GM12864 (cell line): Measurements from ENCODE around the gene ULBP3.

Source experiments
- DNase-seq: peaks from one replicate; pipeline ENCODE4 v3.0.0-alpha.2; 2011; ENCODE audit warnings: low read depth
- H3K4me3 ChIP-seq: 2 replicates; pipeline ENCODE4 v1.5.1; 2011; ENCODE audit warnings: mild to moderate bottlenecking, low read depth, low read length, control low read depth
- TF ChIP-seq, protein P1 (sequence below): IDR thresholded peaks from 2 replicates; pipeline ENCODE4 v1.5.1; 2011; ENCODE audit warnings: low read depth, mild to moderate bottlenecking, moderate library complexity, low read length, control low read depth, inconsistent platforms; ENCODE audit errors: missing control alignments

The ULBP3 gene

DNA sequence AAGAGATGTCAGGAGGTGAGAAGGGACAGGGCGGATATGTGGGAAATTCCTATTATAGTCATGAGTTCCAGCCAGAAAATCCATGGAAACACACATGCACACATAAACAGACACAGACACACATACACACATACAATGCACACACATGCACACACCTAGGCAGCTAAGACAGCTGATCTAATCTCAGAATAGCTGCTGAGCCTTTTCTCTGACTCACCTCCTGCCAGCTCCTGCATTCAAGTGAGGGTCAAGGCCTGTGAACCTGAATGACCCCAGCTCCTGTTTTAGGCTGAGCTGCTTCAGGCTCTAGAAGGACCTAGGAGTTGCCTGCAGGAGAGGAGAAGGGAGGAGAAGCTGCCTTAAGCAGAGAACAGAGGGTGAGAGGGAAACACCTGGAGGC is 22.0 kb downstream of the ULBP3 start:
- TF ChIP-seq, protein P1, sequence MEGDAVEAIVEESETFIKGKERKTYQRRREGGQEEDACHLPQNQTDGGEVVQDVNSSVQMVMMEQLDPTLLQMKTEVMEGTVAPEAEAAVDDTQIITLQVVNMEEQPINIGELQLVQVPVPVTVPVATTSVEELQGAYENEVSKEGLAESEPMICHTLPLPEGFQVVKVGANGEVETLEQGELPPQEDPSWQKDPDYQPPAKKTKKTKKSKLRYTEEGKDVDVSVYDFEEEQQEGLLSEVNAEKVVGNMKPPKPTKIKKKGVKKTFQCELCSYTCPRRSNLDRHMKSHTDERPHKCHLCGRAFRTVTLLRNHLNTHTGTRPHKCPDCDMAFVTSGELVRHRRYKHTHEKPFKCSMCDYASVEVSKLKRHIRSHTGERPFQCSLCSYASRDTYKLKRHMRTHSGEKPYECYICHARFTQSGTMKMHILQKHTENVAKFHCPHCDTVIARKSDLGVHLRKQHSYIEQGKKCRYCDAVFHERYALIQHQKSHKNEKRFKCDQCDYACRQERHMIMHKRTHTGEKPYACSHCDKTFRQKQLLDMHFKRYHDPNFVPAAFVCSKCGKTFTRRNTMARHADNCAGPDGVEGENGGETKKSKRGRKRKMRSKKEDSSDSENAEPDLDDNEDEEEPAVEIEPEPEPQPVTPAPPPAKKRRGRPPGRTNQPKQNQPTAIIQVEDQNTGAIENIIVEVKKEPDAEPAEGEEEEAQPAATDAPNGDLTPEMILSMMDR, result no peak
- DNase-seq, result no peak
- H3K4me3 ChIP-seq, result no peak overlapping the region

DNA sequence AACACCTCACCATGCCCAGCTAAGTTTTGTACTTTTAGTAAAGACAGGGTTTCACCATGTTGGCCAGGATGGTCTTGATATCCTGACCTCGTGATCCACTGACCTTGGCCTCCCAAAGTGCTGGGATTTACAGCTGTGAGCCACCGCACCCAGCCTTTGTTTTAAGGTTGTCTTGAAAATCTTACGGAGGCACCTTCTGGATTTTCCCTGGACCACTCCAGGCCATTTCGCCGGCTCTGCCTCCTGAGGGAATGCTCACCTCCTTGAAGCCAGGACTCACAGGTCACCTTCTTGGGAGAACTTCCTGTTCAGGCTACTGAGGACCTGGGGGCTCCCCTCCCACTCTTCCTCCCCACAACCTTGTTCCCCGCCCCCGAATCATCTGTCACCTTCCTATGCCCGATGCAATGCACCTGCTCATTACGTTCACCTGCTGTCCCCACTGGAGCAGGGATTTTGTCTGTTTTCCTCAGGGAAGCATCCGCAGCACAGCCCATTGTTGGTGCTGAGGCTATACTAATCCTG is 24.2 kb downstream of the ULBP3 start:
- DNase-seq, result no peak
- H3K4me3 ChIP-seq, result no peak overlapping the region
- TF ChIP-seq, protein P1, result no peak

DNA sequence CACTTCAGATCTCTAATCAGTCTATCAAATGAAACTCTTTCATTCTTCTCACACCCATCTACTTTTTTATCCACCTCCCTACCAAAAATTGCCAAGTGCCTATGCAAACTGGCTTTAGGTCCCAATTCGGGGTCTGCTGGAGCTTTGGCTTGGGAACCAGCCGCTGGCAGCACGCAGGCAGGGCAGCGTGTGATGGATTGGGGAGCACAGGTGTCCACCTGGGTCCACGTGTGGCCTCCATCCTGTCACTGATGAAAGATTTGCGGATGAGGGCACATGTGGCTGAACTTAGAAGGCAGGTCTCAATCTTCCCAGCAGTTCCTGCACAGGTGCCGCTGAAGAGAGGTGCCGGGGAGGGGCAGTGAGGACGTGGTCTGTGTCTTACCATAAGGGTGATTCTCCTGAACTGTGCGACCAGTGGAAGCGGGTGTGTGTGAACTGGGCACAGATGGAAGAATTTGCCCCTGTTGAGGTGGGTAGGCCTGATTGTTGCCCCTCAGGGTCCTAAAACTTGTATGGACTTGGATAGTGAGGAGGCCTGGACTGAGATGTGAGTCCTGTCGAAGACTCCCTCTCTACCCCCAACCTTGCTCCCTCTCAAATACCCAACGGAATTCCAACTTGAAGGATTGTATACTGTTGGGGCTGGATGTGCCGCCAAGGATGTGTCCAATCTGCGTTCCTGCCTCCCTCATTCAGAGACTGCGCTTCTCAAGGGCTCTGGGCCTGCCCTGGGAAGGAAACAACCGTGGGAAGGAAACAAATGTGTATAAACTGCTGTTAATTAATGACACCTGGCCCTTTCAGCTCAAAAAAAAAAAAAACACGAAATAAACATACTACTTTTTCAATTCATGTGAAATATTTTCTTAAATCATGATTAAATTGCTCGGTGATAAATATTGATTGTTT is 25.2 kb downstream of the ULBP3 start:
- no peak for DNase-seq
- TF ChIP-seq, protein P1, result no peak

DNA sequence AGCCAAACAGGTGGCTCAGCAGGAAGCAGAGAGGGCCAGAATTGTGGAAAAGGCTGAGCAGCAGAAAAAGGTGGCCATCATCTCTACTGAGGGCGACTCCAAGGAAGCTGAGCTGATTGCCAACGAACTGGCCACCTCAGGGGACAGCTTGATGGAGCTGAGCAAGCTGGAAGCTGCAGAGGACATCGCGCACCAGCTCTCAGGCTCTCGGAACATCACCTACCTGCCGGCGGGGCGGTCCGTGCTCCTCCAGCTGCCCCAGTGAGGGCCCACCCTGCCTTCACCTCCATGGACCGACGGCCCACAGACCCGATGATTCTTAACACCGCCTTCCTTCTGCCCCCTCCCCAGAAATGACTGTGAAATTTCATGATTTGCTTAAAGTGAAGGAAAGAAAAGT is 25.8 kb downstream of the ULBP3 start:
- H3K4me3 ChIP-seq, result no peak overlapping the region
- no peak for DNase-seq
- TF ChIP-seq, protein P1, result no peak

More for the DNA sequence above, 25.2 kb downstream of the ULBP3 start:
- H3K4me3 ChIP-seq, result no peak overlapping the region

DNA sequence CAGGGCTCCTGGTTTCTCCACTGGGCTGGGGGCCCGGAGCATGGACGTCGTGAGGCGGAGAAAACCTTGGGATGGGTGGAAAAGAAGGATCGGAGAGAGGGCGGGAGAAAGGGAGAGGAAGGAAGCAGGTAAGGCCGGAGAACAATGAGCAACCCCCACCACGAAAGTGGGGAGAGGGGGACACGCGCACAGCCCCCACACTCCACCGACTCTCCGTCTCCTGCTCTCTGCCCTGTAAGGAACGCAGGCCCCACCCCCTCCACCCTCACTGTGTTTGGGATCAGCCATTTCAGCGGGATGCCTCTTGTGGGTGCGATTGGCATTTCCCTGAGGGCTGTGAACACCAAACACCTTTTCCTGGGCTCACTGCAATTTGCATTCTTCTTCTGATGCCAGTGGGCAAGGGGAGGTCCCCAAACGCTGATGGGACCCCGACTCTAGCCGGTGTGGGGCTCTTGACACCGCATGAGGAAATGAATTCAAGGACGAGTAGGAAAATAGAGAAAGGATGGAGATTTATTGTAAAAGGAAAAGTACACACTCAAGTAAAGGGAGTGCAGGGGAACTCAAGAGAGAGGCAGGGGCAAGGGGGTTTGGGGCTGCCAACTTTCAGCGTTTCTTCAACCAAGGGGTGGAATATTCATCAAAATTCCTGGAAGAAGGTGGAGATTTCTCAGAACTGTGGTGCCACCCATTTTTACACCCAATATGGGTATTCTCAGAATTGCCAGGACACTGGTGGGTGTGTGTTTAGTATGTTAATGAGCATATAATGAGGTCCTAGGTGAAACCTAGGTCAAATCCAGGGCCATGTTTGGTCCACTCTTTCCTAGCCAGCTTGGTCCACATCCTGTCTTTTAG is 30.5 kb downstream of the ULBP3 start:
- no peak for DNase-seq
- no peak overlapping the region for H3K4me3 ChIP-seq
- TF ChIP-seq, protein P1, result no peak

DNA sequence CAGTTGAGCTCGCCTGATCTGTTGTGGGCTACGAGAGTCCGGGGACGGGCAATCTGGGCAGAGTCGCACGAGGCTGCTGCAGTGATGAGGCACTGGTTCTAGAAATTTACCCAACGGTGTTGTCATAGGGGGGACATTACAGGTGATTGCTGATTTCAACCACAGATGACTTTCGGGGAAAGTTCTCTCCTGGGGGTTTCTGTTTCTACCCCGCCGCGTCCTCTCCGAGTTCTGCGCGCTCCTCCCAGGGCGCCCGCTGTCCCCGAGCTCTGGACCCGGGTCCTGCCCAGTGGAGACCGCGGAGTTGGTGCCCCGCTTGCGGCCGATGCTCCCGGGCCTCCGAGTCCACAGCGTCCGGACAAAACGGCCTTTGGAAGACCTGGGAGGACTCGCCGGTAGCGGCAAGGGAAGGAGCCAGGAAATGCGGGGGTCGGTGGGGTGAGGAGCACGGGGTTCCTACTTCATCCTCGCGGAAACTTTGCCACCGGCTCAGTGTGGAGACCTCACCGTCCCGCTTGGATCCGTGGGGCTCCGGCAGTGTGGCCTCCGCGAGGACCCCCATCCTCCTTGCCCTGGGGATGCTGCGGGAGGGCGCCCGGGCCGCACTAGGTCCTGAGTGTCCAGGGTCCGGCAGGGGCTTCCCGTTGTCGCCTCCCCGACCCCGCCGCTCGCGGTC is 31.3 kb downstream of the ULBP3 start:
- no peak overlapping the region for H3K4me3 ChIP-seq
- TF ChIP-seq, protein P1, result no peak
- DNase-seq, result no peak
